WTC11 (cell line): ENCODE data around the gene FTSJ3.

ENCODE experiments used
- CREM ChIP-seq: sonication (generic); formaldehyde crosslinking; IDR thresholded peaks from 2 replicates; pipeline ENCODE4 v1.8.1; 2022; ENCODE audit warnings: mild to moderate bottlenecking, missing genetic modification reagents, moderate library complexity
- ESRRA ChIP-seq: sonication (generic); formaldehyde crosslinking; IDR thresholded peaks from 2 replicates; pipeline ENCODE4 v1.8.1; 2022; ENCODE audit warnings: mild to moderate bottlenecking, missing genetic modification reagents, borderline replicate concordance
- IRF2 ChIP-seq: sonication (generic); formaldehyde crosslinking; IDR thresholded peaks from 2 replicates; pipeline ENCODE4 v1.8.0; 2022; ENCODE audit warnings: low read depth, missing genetic modification reagents, borderline replicate concordance
- NFYB ChIP-seq: sonication (generic); formaldehyde crosslinking; conservative IDR thresholded peaks from 2 replicates; pipeline ENCODE4 v1.8.0; 2022; ENCODE audit warnings: low read depth, missing genetic modification reagents
- NR3C1 ChIP-seq: sonication (generic); formaldehyde crosslinking; conservative IDR thresholded peaks from 2 replicates; pipeline ENCODE4 v1.8.1; 2023; ENCODE audit warnings: low read depth, mild to moderate bottlenecking, missing genetic modification reagents
- RORB ChIP-seq: fragments of 250-450 bp; sonication (Bioruptor Pico); IDR thresholded peaks from 2 replicates; pipeline ENCODE4 v1.9.0; 2021; ENCODE audit warnings: mild to moderate bottlenecking
- SOX15 ChIP-seq: fragments of 250-450 bp; sonication (Bioruptor Pico); IDR thresholded peaks from 2 replicates; pipeline ENCODE4 v1.9.0; 2021; ENCODE audit warnings: mild to moderate bottlenecking
- TEAD1 ChIP-seq: sonication (generic); formaldehyde crosslinking; IDR thresholded peaks from 2 replicates; pipeline ENCODE4 v1.8.0; 2022; ENCODE audit warnings: mild to moderate bottlenecking, missing genetic modification reagents
- ZNF121 ChIP-seq: sonication (generic); formaldehyde crosslinking; IDR thresholded peaks from 2 replicates; pipeline ENCODE4 v1.8.0; 2023; ENCODE audit warnings: missing genetic modification reagents
- ZNF423 ChIP-seq: fragments of 250-450 bp; sonication (Bioruptor Pico); IDR thresholded peaks from 2 replicates; pipeline ENCODE4 v2.1.2; 2022; ENCODE audit warnings: mild to moderate bottlenecking, moderate library complexity
- TF ChIP-seq, protein P1 (sequence below): fragments of 200-600 bp; IDR thresholded peaks from 2 replicates; pipeline ENCODE4 v1.8.0; 2022; ENCODE audit warnings: antibody characterized with exemption
- TF ChIP-seq, protein P2 (sequence below): sonication (generic); formaldehyde crosslinking; IDR thresholded peaks from 2 replicates; pipeline ENCODE4 v1.8.0; 2022; ENCODE audit warnings: mild to moderate bottlenecking, missing genetic modification reagents

DNA sequence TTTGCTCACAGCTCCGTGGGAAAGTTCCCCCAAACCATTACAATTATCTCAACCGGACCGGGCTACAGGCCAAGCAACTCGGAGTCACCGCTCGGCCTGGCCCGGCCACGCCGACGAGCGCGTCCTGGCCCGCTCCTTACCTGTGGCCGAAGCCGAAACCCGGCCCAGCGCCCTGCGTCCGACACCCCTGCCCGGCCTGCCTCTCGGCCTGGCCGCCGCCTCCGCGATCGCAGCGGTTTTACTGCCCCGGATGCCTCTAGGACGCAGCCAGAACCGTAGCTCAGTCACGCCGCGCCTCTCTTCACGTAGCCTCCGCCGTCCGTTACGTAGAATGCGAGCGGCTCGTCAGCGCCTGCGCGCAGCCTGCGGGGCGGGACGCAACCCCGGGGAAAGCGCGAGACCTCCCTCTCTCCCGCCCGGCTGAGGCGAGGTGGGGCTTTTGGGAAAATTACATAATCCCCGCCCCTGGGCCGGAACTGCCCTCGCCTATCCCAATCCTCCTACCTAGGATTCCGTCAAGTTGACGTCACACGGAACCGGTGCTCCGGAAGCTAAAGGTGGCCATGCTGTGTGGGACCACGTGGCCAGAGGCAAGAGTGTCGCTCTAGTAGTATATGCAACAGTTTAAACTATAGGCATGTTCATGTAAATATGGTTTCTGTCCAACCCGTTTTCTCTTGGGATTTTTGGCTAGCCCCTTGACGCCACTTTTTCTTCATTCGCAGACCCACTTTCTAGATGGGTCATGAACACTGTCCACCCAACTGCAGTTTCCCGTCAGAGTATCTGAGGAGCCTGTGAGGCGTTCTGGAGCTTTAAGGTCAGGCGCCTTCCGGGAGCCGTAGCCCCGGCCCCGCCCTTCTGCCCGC, 54.0 kb downstream of the FTSJ3 start, which contains the start of gene CCDC47:
- no peak for TF ChIP-seq RORB (CRISPR knock-in tag)
- no peak for TF ChIP-seq NR3C1 (CRISPR knock-in tag)
- TF ChIP-seq, protein P1, sequence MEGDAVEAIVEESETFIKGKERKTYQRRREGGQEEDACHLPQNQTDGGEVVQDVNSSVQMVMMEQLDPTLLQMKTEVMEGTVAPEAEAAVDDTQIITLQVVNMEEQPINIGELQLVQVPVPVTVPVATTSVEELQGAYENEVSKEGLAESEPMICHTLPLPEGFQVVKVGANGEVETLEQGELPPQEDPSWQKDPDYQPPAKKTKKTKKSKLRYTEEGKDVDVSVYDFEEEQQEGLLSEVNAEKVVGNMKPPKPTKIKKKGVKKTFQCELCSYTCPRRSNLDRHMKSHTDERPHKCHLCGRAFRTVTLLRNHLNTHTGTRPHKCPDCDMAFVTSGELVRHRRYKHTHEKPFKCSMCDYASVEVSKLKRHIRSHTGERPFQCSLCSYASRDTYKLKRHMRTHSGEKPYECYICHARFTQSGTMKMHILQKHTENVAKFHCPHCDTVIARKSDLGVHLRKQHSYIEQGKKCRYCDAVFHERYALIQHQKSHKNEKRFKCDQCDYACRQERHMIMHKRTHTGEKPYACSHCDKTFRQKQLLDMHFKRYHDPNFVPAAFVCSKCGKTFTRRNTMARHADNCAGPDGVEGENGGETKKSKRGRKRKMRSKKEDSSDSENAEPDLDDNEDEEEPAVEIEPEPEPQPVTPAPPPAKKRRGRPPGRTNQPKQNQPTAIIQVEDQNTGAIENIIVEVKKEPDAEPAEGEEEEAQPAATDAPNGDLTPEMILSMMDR, result no peak
- TF ChIP-seq ZNF121, result no peak
- TF ChIP-seq SOX15, result no peak
- TF ChIP-seq CREM (CRISPR knock-in tag), result peak; percentile 87
- TF ChIP-seq TEAD1, result no peak; the same call in 1 of the 2 replicates
- no peak for TF ChIP-seq NFYB (CRISPR knock-in tag)
- TF ChIP-seq, protein P2, sequence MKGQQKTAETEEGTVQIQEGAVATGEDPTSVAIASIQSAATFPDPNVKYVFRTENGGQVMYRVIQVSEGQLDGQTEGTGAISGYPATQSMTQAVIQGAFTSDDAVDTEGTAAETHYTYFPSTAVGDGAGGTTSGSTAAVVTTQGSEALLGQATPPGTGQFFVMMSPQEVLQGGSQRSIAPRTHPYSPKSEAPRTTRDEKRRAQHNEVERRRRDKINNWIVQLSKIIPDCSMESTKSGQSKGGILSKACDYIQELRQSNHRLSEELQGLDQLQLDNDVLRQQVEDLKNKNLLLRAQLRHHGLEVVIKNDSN (CRISPR knock-in tag), result peak; percentile 93
- no peak for TF ChIP-seq ESRRA
- no peak for TF ChIP-seq ZNF423 (CRISPR knock-in tag)
- TF ChIP-seq IRF2 (CRISPR knock-in tag), result no peak
